Stimulated activated naive B cell treated with anti-CD40 and anti-IgM and Interleukin-4, amounts not matched to agents 10 μg/mL and 1 μg/mL and 100 μg/mL, for 72 hours (primary cell): ENCODE measurements around the gene SAMD8.
"Not testable (repeated sequence)": the region's sequence is repeated elsewhere in the genome, so short reads cannot be mapped to it uniquely, and the experiment has no call there.

ENCODE experiments used
- ATAC-seq, 2 donors: fragments of 150-1000 bp; cut with Tn5 transposase; replicated peaks; 2 replicates each; pipeline ENCODE4 v1.10.0; 2021; ENCODE audit warnings: moderate library complexity in 1 of 2
- DNase-seq: peaks from one replicate; pipeline ENCODE4 v3.0.0; 2021
- H3K27ac Mint-ChIP-seq: one replicate; pipeline ENCODE4 v1.8.0; 2022; ENCODE audit warnings: mild to moderate bottlenecking, mixed read lengths
- H3K27me3 Mint-ChIP-seq, 2 donors: one replicate each; pipeline ENCODE4 v1.8.0; 2022; ENCODE audit warnings: mixed read lengths in 2 of 2
- H3K36me3 Mint-ChIP-seq, 2 donors: one replicate each; pipeline ENCODE4 v1.8.0; 2022; ENCODE audit warnings: mixed read lengths in 2 of 2, mild to moderate bottlenecking in 1 of 2
- H3K4me1 Mint-ChIP-seq, 2 donors: one replicate each; pipeline ENCODE4 v1.8.0; 2022; ENCODE audit warnings: mixed read lengths in 2 of 2, mild to moderate bottlenecking in 1 of 2
- H3K4me3 Mint-ChIP-seq, 2 donors: one replicate each; pipeline ENCODE4 v1.8.0; 2022; ENCODE audit warnings: mild to moderate bottlenecking in 2 of 2, mixed read lengths in 2 of 2, moderate library complexity in 1 of 2
- H3K9me3 Mint-ChIP-seq, 2 donors: one replicate each; pipeline ENCODE4 v1.8.0; 2022; ENCODE audit warnings: mixed read lengths in 2 of 2, mild to moderate bottlenecking in 1 of 2

Gene SAMD8

DNA sequence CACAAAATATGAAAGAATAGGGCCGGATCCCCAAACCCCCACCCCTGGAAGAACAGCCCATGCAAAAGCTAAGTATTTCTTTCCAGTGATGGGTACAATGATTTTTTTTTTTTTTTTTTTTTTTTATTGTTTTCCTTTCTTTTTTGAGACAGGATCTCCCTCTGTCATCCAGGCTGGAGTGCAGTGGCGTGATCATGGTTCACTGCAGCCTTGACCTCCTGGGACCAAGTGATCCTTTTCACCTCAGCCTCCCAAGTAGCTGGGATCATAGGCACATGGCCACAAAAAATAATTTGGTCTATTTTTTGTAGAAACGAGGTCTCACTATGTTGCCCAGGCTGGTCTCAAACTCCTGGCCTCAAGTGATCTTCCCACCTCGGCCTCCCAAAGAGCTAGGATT, 83.2 kb downstream of the SAMD8 start:
- H3K4me1 Mint-ChIP-seq, H3K4me3 Mint-ChIP-seq, H3K27ac Mint-ChIP-seq, H3K9me3 Mint-ChIP-seq, DNase-seq, H3K27me3 Mint-ChIP-seq, ATAC-seq: not testable (repeated sequence)
- peaks cover 27 to 45% of the 10 kb centered on the region in 2 donors for H3K36me3 Mint-ChIP-seq

DNA sequence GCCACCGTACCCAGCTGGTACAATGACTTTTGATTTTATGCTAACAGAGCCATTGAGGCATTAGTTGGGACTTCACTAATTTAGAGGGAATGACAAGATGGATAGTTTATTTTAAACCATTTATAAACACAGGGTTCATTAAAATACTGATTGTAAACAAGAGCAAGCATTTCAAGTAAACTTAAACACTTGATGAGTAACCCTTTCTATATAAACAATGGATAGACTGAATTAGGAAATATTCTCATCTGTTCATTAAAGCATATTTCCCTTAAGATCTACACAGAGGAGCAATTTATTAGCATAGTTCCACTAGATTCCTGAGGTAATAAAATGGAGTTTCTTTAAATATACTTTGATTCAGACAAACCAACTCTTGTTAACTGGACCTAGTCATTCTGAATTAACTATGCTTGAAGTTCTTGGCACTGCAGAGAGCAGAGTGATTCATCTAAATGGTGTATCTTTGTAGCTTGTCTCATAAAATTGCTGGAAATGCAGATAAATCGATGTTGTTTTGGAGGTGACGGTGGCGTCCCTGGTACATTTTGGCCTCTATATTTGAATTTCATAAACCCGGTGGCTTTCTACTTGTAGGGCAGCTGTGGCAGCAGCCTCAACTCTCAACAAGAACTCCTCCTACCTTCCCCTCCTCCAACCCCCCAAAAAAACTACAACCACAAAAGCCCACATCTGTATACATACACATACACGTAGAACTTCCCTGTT, 83.7 kb downstream of the SAMD8 start:
- peaks cover 27 to 45% of the 10 kb centered on the region in 2 donors for H3K36me3 Mint-ChIP-seq
- DNase-seq (no peak), ATAC-seq (no peak)
- no peaks in the 10 kb centered on the region for H3K4me1 Mint-ChIP-seq
- H3K9me3 Mint-ChIP-seq: no peaks in the 10 kb centered on the region
- no peaks in the 10 kb centered on the region for H3K27me3 Mint-ChIP-seq
- no peak overlapping the region for H3K4me3 Mint-ChIP-seq
- H3K27ac Mint-ChIP-seq: no peak overlapping the region

DNA sequence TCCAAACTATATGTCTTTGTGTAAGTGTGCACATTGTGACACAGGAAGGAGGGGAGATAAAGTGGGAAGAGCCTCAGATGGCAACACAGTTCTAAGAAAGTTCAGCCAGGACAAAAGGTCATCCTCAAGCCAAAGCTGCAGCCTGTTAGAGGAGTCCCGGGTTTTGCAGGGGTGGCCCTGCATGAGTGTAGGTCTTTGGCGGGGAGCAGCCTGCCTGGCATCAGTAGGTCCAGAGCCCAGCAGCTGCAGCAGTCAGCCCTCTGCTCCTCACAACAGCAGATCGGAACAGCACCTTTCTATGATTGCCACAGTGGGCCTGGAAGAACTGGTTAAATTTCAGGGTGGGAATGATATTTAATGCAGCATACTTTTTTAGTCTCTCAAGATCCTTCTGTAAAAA, 85.6 kb downstream of the SAMD8 start:
- Mint-ChIP-seq H3K27ac (no peak overlapping the region), H3K27me3 (no peaks in the 10 kb centered on the region), H3K9me3 (no peaks in the 10 kb centered on the region), H3K4me3 (no peak overlapping the region), H3K4me1 (peaks cover 0 to 3% of the 10 kb centered on the region in 2 donors), H3K36me3 (peaks cover 23 to 47% of the 10 kb centered on the region in 2 donors)
- DNase-seq: no peak
- ATAC-seq: no peak

DNA sequence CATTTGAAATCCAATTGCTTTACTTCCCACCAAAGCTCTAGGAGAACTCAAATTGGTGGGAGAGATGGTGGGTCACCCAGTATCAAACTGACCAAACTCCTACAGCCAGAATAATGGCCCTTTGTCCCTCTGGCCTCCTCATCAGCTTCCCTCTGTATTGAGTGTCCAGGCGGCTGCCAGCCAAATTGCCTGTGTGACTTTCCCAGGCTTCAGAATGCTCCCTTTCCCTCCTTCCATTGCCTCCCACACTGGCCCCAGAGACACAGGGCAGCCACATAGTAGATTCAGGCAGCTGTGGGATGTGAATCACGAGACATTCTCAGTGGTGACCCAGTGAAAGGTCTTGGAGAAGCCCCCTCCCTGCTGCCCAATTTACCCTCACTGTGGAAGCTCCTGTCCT, 86.5 kb downstream of the SAMD8 start:
- H3K27me3 Mint-ChIP-seq: no peaks in the 10 kb centered on the region
- DNase-seq (no peak), ATAC-seq (no peak)
- peaks cover 0 to 3% of the 10 kb centered on the region in 2 donors for H3K4me1 Mint-ChIP-seq
- no peak overlapping the region for H3K4me3 Mint-ChIP-seq
- H3K36me3 Mint-ChIP-seq: peaks cover 21 to 50% of the 10 kb centered on the region in 2 donors
- no peaks in the 10 kb centered on the region for H3K9me3 Mint-ChIP-seq
- no peak overlapping the region for H3K27ac Mint-ChIP-seq

DNA sequence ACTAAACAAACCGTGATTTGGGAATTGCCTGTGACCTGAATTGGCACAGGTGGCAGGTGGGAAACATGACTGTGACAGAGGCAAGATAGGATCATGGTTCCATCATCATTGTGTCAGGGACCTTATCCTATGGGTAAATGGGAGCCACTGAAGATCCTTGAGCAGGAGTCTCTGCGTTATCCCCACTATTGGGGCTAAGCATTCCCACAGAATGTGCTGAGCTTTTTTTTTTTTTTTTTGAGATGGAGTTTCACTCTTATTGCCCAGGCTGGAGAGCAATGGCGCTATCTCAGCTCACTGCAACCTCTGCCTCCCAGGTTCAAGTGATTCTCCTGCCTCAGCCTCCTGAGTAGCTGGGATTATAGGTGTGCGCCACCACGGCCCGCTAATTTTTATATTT, 88.5 kb downstream of the SAMD8 start:
- H3K4me1 Mint-ChIP-seq, H3K4me3 Mint-ChIP-seq, ATAC-seq, DNase-seq, H3K27me3 Mint-ChIP-seq, H3K9me3 Mint-ChIP-seq: not testable (repeated sequence)
- Mint-ChIP-seq H3K36me3 (peaks cover 18 to 41% of the 10 kb centered on the region in 2 donors), H3K27ac (peak overlapping the region; percentile 22)

DNA sequence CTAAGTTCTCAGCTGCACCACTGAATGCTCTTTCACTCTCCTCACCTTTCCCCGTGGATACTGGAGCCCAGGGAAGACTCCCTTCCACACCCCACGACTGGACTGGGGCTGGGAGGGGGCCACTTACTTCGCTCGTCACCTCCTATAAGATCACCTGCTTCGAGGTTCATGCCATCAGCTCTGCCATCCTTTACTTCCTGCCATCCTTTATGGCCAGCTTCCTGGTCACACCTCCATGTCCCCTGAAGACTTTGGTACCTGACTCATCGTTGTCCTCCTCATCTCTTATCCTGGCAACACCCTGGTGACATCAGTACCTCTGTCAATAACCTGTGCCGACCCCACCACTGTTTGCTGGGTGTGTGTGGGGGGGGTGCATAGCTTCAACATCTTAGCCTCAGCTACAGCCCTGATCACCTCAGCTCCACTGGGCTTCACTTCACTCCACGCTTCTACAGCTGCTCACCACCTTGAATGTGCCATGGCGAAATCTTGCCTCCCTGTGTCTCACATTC, 90.4 kb downstream of the SAMD8 start:
- peaks cover 13 to 32% of the 10 kb centered on the region in 2 donors for H3K36me3 Mint-ChIP-seq
- no peaks in the 10 kb centered on the region for H3K27me3 Mint-ChIP-seq
- H3K4me3 Mint-ChIP-seq: no peak overlapping the region
- peaks cover 0 to 3% of the 10 kb centered on the region in 2 donors for H3K4me1 Mint-ChIP-seq
- no peak overlapping the region for H3K27ac Mint-ChIP-seq
- ATAC-seq (no peak), DNase-seq (no peak)
- H3K9me3 Mint-ChIP-seq: no peaks in the 10 kb centered on the region

DNA sequence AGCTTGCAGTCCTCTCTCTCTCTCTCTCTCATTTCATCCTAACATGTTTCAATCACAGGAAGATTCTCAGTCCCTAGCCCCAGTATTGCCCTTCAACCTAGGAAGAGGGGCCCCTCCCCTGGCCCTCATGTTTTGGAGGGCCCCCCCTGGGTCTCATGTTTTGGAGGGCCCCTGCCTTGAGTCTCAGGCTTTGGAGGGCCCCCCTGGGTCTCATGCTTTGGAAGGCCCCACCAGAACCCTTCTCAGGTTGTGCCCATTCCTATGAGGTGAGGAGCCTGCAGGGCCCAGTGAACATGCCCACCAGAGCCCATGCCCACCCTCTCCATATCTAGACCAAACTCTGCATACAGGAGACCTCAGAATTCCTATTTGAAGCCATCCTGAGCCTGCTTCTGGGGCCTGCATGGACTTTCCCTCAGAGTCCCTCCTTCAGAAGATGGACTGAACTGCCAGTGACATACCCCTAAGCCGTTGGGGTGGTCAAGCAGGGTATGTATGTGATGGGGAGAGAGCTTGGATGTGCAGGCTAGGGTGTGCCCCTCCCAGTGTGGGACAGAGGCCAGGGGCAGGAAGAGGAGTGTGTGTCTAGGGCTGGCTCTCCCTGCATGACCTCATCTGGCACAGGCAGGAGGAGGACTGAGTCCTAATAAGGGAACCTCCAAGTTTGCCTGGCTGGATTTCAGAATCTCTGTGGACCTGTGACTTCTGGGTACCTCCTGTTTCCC, 91.0 kb downstream of the SAMD8 start:
- Mint-ChIP-seq H3K9me3 (no peaks in the 10 kb centered on the region), H3K4me3 (no peak overlapping the region), H3K27me3 (no peaks in the 10 kb centered on the region), H3K4me1 (peaks cover 0 to 3% of the 10 kb centered on the region in 2 donors), H3K36me3 (peaks cover 12 to 29% of the 10 kb centered on the region in 2 donors), H3K27ac (no peak overlapping the region)
- ATAC-seq: no peak
- no peak for DNase-seq

DNA sequence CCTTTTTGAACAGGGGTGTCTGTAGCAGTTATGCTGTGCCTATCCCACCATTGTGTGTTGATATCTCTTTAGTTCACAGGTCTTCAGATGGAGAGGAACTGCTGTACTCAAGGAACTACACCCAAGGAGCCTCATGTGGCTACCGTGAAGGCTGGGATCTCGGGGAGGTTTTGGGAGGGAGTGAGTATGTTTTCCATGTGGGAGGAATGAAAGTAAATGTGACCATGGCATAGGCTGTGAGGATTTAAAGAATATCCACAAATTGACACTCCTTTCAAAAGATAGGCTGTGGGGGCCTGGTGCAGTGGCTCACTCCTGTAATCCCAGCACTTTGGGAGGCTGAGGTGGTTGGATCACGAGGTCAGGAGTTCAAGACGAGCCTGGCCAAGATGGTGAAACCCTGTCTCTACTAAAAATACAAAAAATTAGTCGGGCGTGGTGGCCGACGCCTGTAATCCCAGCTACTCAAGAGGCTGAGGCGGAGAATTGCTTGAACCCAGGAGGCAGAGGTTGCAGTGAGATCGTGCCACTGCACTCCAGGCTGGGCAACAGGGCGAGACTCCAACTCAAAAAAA, 91.7 kb downstream of the SAMD8 start:
- not testable (repeated sequence) for DNase-seq, H3K4me1 Mint-ChIP-seq, H3K27me3 Mint-ChIP-seq, ATAC-seq, H3K9me3 Mint-ChIP-seq, H3K27ac Mint-ChIP-seq, H3K4me3 Mint-ChIP-seq
- peaks cover 9 to 29% of the 10 kb centered on the region in 2 donors for H3K36me3 Mint-ChIP-seq

DNA sequence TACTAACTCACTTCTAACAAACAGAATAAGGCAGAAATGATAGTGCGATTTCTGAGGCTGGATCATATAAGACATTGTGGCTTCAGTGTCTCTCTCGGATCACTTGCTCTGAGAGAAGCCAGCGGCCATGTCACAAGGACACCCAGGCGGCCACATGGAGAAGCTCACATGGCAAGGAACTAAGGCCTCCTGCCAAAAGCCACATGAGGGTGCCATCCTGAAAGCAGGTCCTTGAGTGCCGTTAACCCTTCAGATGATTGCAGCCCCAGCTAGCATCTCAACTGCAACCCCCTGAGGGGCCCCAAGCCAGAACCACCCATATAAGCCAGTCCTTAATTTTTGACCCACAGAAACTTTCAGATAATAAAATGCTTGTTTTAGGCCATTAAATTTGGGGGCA, 92.3 kb downstream of the SAMD8 start:
- H3K4me1 Mint-ChIP-seq: peaks cover 7 to 8% of the 10 kb centered on the region in 2 donors
- H3K9me3 Mint-ChIP-seq: no peaks in the 10 kb centered on the region
- no peak overlapping the region for H3K27ac Mint-ChIP-seq
- no peak overlapping the region for H3K4me3 Mint-ChIP-seq
- H3K36me3 Mint-ChIP-seq: peaks cover 8 to 32% of the 10 kb centered on the region in 2 donors
- H3K27me3 Mint-ChIP-seq: no peaks in the 10 kb centered on the region
- no peak for ATAC-seq
- DNase-seq: no peak

DNA sequence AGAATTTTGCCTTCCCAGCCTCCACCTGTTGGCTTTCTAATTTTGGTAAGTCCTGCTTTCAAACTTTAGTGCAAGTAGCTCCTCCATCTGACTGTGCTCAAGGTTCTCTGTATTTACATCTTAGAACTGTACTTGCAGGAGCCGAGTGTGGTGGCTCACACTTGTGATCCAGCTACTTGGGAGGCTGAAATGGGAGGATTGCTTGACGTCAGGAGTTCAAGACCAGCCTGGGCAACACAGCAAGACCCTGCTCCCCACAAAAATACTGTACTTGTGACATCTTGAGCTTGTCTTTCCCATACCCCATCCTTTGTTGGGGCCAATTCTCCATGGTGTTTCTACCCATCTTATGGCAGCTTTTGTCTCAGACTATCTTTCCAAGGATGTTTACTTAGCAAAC, 94.5 kb downstream of the SAMD8 start:
- peaks cover 8 to 32% of the 10 kb centered on the region in 2 donors for H3K36me3 Mint-ChIP-seq
- H3K4me1 Mint-ChIP-seq: peaks cover 8 to 11% of the 10 kb centered on the region in 2 donors
- no peak overlapping the region for H3K27ac Mint-ChIP-seq
- no peaks in the 10 kb centered on the region for H3K27me3 Mint-ChIP-seq
- no peaks in the 10 kb centered on the region for H3K9me3 Mint-ChIP-seq
- H3K4me3 Mint-ChIP-seq: no peak overlapping the region
- ATAC-seq (no peak), DNase-seq (no peak)

DNA sequence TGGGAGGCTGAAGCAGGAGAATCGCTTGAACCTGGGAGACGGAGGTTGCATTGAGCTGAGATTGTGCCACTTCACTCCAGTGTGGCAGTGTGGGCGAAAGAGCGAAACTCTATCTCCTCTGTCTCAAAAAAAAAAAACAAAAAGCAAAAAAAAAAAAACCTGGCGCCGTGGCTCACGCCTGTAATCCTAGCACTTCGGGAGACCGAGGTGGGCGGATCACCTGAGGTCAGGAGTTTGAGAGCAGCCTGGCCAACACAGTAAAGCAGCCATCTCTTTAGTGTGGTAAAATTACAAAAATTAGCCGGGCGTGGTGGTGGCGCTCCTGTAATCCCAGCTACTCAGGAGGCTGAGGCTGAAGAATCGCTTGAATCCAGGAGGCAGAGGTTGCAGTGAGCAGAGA, 95.2 kb downstream of the SAMD8 start:
- peaks cover 12 to 15% of the 10 kb centered on the region in 2 donors for H3K4me1 Mint-ChIP-seq
- H3K4me3 Mint-ChIP-seq, H3K27me3 Mint-ChIP-seq, H3K27ac Mint-ChIP-seq, DNase-seq, ATAC-seq, H3K9me3 Mint-ChIP-seq: not testable (repeated sequence)
- peaks cover 11 to 37% of the 10 kb centered on the region in 2 donors for H3K36me3 Mint-ChIP-seq

DNA sequence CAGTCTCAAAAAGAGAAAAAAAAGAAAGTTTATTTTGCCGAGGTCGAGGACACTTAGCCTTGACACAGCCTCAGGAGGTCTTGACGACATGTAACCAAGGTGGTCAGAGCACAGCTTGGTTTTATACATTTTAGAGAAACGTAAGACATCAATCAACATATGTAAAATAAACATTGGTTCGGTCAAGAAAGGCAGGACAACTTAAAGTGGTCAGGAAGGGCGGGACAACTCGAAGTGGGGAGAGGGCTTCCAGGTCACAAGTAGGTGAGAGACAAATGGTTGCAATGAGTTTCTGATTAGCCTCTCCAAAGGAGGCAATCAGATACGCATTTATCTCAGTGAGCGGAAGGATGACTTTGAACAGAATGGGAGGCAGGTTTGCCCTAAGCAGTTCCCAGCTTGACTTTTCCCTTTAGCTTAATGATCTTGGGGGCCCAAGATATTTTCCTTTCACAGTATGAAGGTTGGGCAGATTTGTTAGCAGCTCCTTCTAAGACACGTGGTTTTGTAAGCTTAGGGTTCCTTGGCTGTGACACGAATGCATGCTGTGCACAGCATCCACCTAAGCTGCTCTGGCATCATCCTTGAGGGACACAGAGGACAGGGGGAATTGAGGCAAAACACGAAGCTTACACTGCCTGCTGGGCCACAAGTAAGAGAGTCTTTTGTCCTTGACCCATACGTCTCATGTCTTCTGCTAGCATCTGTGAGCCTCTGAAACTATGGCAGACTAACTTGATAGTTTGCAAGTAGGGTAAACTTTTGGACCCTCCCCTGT, 95.8 kb downstream of the SAMD8 start:
- H3K27ac Mint-ChIP-seq: no peak overlapping the region
- peaks cover 8 to 21% of the 10 kb centered on the region in 2 donors for H3K4me1 Mint-ChIP-seq
- no peak overlapping the region for H3K4me3 Mint-ChIP-seq
- DNase-seq (no peak), ATAC-seq (no peak)
- no peaks in the 10 kb centered on the region for H3K27me3 Mint-ChIP-seq
- H3K36me3 Mint-ChIP-seq: peaks cover 12 to 32% of the 10 kb centered on the region in 2 donors
- H3K9me3 Mint-ChIP-seq: no peaks in the 10 kb centered on the region

DNA sequence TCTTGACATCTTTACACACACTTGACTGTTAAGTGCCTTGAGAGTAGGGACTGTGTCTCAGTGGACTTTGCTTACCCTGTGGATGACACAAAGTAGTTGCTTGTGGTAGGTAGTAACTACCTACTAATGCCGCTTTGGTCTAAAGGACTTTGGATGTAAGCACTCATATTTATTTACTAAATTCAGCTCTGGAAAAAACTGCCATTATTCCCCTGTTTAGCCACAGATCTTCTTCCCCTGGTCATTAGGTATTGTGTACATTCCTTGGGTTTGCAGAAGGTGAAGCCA, 96.3 kb downstream of the SAMD8 start:
- H3K4me1 Mint-ChIP-seq: peaks cover 8 to 26% of the 10 kb centered on the region in 2 donors
- H3K4me3 Mint-ChIP-seq: no peak overlapping the region
- DNase-seq (no peak), ATAC-seq (no peak)
- H3K27ac Mint-ChIP-seq: no peak overlapping the region
- no peaks in the 10 kb centered on the region for H3K9me3 Mint-ChIP-seq
- no peaks in the 10 kb centered on the region for H3K27me3 Mint-ChIP-seq
- peaks cover 16 to 32% of the 10 kb centered on the region in 2 donors for H3K36me3 Mint-ChIP-seq

DNA sequence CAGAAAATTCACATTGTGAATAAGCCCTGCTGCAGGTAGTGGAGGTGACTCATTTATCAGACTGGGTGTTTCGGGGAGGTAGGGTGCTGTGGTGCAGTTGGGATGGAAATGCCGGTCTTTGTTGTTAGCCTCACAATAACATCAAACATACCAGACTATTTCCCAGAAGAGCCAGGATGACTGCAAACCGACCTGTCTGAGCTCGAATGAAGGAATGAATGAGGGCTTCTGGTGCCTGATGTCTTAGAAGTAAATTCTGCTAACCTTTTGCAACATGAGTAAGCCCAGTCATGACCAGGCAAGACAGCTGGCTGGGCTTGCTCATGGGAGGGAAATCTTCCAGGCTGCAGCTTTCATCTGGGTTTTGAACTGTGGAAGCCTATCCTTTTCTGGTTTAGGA, 96.7 kb downstream of the SAMD8 start:
- no peaks in the 10 kb centered on the region for H3K9me3 Mint-ChIP-seq
- ATAC-seq (no peak), DNase-seq (no peak)
- H3K4me1 Mint-ChIP-seq: peaks cover 8 to 30% of the 10 kb centered on the region in 2 donors
- peaks cover 16 to 32% of the 10 kb centered on the region in 2 donors for H3K36me3 Mint-ChIP-seq
- H3K27me3 Mint-ChIP-seq: no peaks in the 10 kb centered on the region
- peak overlapping the region in 1 of 2 donors; percentile 33 for H3K4me3 Mint-ChIP-seq
- peak overlapping the region; percentile 51 for H3K27ac Mint-ChIP-seq
